ENCODE measurements around the gene PLAAT4. TPM values are rescaled to one million over a fixed set of nuclear protein-coding genes. Genes with fewer than 3 reads are reported as not detected.

Gene PLAAT4
- total RNA-seq, 4 donors from 2014 or later: 2.2 to 8.3 (median 6.2) TPM

GRCh38 chr11:63551091-63551888, 14.7 kb downstream of the PLAAT4 start:
- intact Hi-C loops (cut with DNase I; ENCODE audit: low total_unique reads): no loop called here
- peak in 1 of 2 donors; percentile 52 for DNase-seq (ENCODE audit: low spot score in 2 of 2)
- WGBS, 2 donors: 83 to 85% methylated on average over 27 of the region's 27 CpGs
- H3K4me3 ChIP-seq (ENCODE audit: low read depth, poor library complexity, severe bottlenecking): no peak overlapping the region
- TF ChIP-seq POLR2A (IDR thresholded peaks at IDR 0.05) (no peak), CTCF (IDR thresholded peaks at IDR 0.05) (no peak)

- intact Hi-C loops (cut with DNase I; ENCODE audit: low total_unique reads): no loop called here
- no peak for TF ChIP-seq CTCF (IDR thresholded peaks at IDR 0.05)
- no peak for TF ChIP-seq POLR2A (IDR thresholded peaks at IDR 0.05)
Observed at GRCh38 chr11:63551889-63552266, 15.3 kb downstream of the PLAAT4 start.

GRCh38 chr11:63552921-63553320, 16.3 kb downstream of the PLAAT4 start:
- 84 to 86% methylated on average over 7 of the region's 7 CpGs for WGBS, 2 donors
- intact Hi-C loops (cut with DNase I; ENCODE audit: low total_unique reads): no loop called here
- TF ChIP-seq CTCF (IDR thresholded peaks at IDR 0.05) (no peak), POLR2A (IDR thresholded peaks at IDR 0.05) (no peak)
- H3K4me3 ChIP-seq (ENCODE audit: low read depth, poor library complexity, severe bottlenecking): no peak overlapping the region
- peak in 1 of 2 donors; percentile 46 for DNase-seq (ENCODE audit: low spot score in 2 of 2)

More at GRCh38 chr11:63551889-63552266, 15.3 kb downstream of the PLAAT4 start:
- H3K4me3 ChIP-seq (ENCODE audit: low read depth, poor library complexity, severe bottlenecking): no peak overlapping the region
- DNase-seq (ENCODE audit: low spot score in 2 of 2): no peak
- 89 to 91% methylated on average over 5 to 6 of the region's 6 CpGs for WGBS, 2 donors

- intact Hi-C loops (cut with DNase I; ENCODE audit: low total_unique reads): no loop called here
- DNase-seq (ENCODE audit: low spot score in 2 of 2): no peak
- 53 to 54% methylated on average over 8 of the region's 8 CpGs for WGBS, 2 donors
- no peak for TF ChIP-seq POLR2A (IDR thresholded peaks at IDR 0.05)
- no peak for TF ChIP-seq CTCF (IDR thresholded peaks at IDR 0.05)
- H3K4me3 ChIP-seq (ENCODE audit: low read depth, poor library complexity, severe bottlenecking): no peak overlapping the region
Observed at GRCh38 chr11:63553759-63554158, 17.2 kb downstream of the PLAAT4 start.

GRCh38 chr11:63554877-63555223, 18.2 kb downstream of the PLAAT4 start:
- TF ChIP-seq POLR2A (IDR thresholded peaks at IDR 0.05) (no peak), CTCF (IDR thresholded peaks at IDR 0.05) (no peak)
- peak in 1 of 2 donors; percentile 23 for DNase-seq (ENCODE audit: low spot score in 2 of 2)
- no peak overlapping the region for H3K4me3 ChIP-seq (ENCODE audit: low read depth, poor library complexity, severe bottlenecking)
- intact Hi-C loops (cut with DNase I; ENCODE audit: low total_unique reads): no loop called here
- WGBS, 2 donors: 74 to 75% methylated on average over 4 of the region's 4 CpGs
